K562 (cell line): ENCODE measurements around the gene HERC5. TPM values are rescaled to one million over a fixed set of nuclear protein-coding genes. Genes with fewer than 3 reads are reported as not detected.

Source experiments
- ATAC-seq: fragments of 200-7000 bp; cut with Tn5 transposase; 3 replicates; pipeline ENCODE4 v1.9.1; 2020; ENCODE audit warnings: moderate library complexity
- BruUV-seq: library from RNA; stranded (reverse); fragments of 400-500 nt; replicated peaks from 2 replicates; lab custom pipeline; 2021; lab: Mats Ljungman, UMichigan
- CTCF ChIA-PET: fragments of 300-600 bp; formaldehyde crosslinking; extraction: SDS; loops from one replicate; lab custom pipeline; 2021; ENCODE audit warnings: low intra/inter-chr PET ratio; lab: Yijun Ruan, JAX
- POLR2A ChIA-PET: fragments of 300-600, 350-650 bp; sonication (Branson Sonifier 250); formaldehyde crosslinking; extraction: SDS; loops from one replicate; lab custom pipeline; 2021; ENCODE audit warnings: antibody characterized with exemption, inconsistent platforms; lab: Yijun Ruan, JAX
- DNase-seq, 4 experiments: peaks; one replicate each; pipeline versions ENCODE4 v3.0.0 to v3.0.0-alpha.2; 2011 to 2018; ENCODE audit warnings: low spot score in 3 of 4, mixed read lengths in 3 of 4; ENCODE audit errors: extremely low read depth in 1 of 4
- FAIRE-seq: peaks from 2 replicates; lab custom pipeline; 2011; peaks lifted over from hg19 to GRCh38; lab: Jason Lieb, UNC
- H2AFZ ChIP-seq: 2 replicates; pipeline ENCODE4 v1.6.0; 2011; ENCODE audit warnings: low read depth, low read length, control low read depth, inconsistent platforms
- H3K27ac ChIP-seq: fragments of 200-600 bp; 3 replicates; pipeline ENCODE4 v1.8.0; 2011; ENCODE audit warnings: low read depth, mild to moderate bottlenecking, control low read depth, inconsistent platforms, low read length, moderate library complexity, mixed read lengths; ENCODE audit errors: extremely low read depth
- H3K27me3 ChIP-seq, 2 experiments: fragments of 300-600 bp in 1 of 2; 2 replicates in 1 of 2; 3 replicates in 1 of 2; pipeline versions ENCODE4 v1.6.0 to v1.8.0; 2011; ENCODE audit warnings: inconsistent platforms in 2 of 2, low read length in 2 of 2, mild to moderate bottlenecking in 1 of 2, mixed read lengths in 1 of 2, moderate library complexity in 1 of 2; ENCODE audit not compliant: control insufficient read depth in 2 of 2, insufficient read depth in 2 of 2
- H3K36me3 ChIP-seq: fragments of 300-600 bp; 3 replicates; pipeline ENCODE4 v1.8.0; 2011; ENCODE audit warnings: mild to moderate bottlenecking, low read length, inconsistent platforms; ENCODE audit not compliant: control insufficient read depth, insufficient read depth
- H3K4me1 ChIP-seq, 2 experiments: fragments of 200-600 bp in 1 of 2; replicated peaks in 1 of 2; 2 replicates in 1 of 2; 3 replicates in 1 of 2; pipeline versions ENCODE4 v1.5.1 to v1.8.0; 2011; ENCODE audit warnings: inconsistent platforms in 2 of 2, low read length in 2 of 2, mild to moderate bottlenecking in 1 of 2, mixed read lengths in 1 of 2, moderate library complexity in 1 of 2; ENCODE audit not compliant: control insufficient read depth in 2 of 2, insufficient read depth in 2 of 2
- H3K4me2 ChIP-seq: 2 replicates; pipeline ENCODE4 v1.6.1; 2011; ENCODE audit warnings: low read length, control low read depth, inconsistent platforms, mixed read lengths; ENCODE audit not compliant: insufficient read depth
- H3K4me3 ChIP-seq: fragments of 200-600 bp; sonication (generic), shearing (Covaris generic); 2 replicates; pipeline ENCODE4 v1.5.1; 2016; ENCODE audit warnings: control low read depth, inconsistent platforms
- H3K79me2 ChIP-seq: fragments of 200-600 bp; 3 replicates; pipeline ENCODE4 v1.8.0; 2011; ENCODE audit warnings: low read length, inconsistent platforms; ENCODE audit not compliant: control insufficient read depth, insufficient read depth
- H3K9ac ChIP-seq, 2 experiments: 2 replicates each; pipeline versions ENCODE4 v1.6.0 to v1.6.1; 2011; ENCODE audit warnings: low read depth in 2 of 2, low read length in 2 of 2, control low read depth in 1 of 2, inconsistent platforms in 1 of 2, mild to moderate bottlenecking in 1 of 2, mixed read lengths in 1 of 2; ENCODE audit not compliant: insufficient read depth in 1 of 2
- H3K9me1 ChIP-seq: one replicate; pipeline ENCODE4 v1.6.0; 2011; ENCODE audit warnings: inconsistent platforms, mild to moderate bottlenecking, low read length, moderate library complexity; ENCODE audit not compliant: control insufficient read depth, insufficient read depth
- H3K9me3 ChIP-seq: replicated peaks from 2 replicates; pipeline ENCODE4 v1.5.1; 2011; ENCODE audit warnings: low read depth, low read length, inconsistent platforms; ENCODE audit not compliant: control insufficient read depth, insufficient read depth
- H4K20me1 ChIP-seq: replicated peaks from 2 replicates; pipeline ENCODE4 v1.6.1; 2011; ENCODE audit warnings: low read length, inconsistent platforms, mixed read lengths; ENCODE audit not compliant: control insufficient read depth, insufficient read depth
- CBX3 ChIP-seq, 2 experiments: IDR thresholded peaks; 1 replicate in 1 of 2; 2 replicates in 1 of 2; pipeline ENCODE4 v1.6.1; 2012; ENCODE audit warnings: inconsistent platforms in 2 of 2, low read length in 2 of 2, borderline replicate concordance in 1 of 2, control low read depth in 1 of 2
- EGR1 ChIP-seq: fragments of 450-650 bp; conservative IDR thresholded peaks from 2 replicates; pipeline ENCODE4 v1.6.1; 2017; ENCODE audit warnings: mild to moderate bottlenecking
- GTF2E2 ChIP-seq: fragments of 200-800 bp; sonication (Bioruptor generic); IDR thresholded peaks from 2 replicates; pipeline ENCODE4 v1.6.1; 2016; ENCODE audit warnings: missing genetic modification characterization, missing compliant biosample characterization
- MXI1 ChIP-seq: IDR thresholded peaks from 2 replicates; pipeline ENCODE4 v1.6.1; 2011; ENCODE audit warnings: low read depth, mild to moderate bottlenecking, improper control_type of control experiment, low read length
- TAF9B ChIP-seq: fragments of 450-650 bp; IDR thresholded peaks from 2 replicates; pipeline ENCODE4 v1.6.1; 2018; ENCODE audit warnings: mild to moderate bottlenecking; ENCODE audit not compliant: partially characterized antibody
- ZBTB5 ChIP-seq: fragments of 450-650 bp; IDR thresholded peaks from 2 replicates; pipeline ENCODE4 v1.6.1; 2017; ENCODE audit warnings: antibody characterized with exemption
- ZNF224 ChIP-seq: sonication (generic); formaldehyde crosslinking; IDR thresholded peaks from 2 replicates; pipeline ENCODE4 v1.8.0; 2022; ENCODE audit warnings: mild to moderate bottlenecking, missing genetic modification reagents
- ZNF76 ChIP-seq: fragments of 250-450 bp; sonication (Bioruptor Pico); IDR thresholded peaks from 2 replicates; pipeline ENCODE4 v1.4.0; 2020; ENCODE audit warnings: mild to moderate bottlenecking, moderate library complexity, borderline replicate concordance
- ZNF778 ChIP-seq: fragments of 450-650 bp; formaldehyde crosslinking; IDR thresholded peaks from 2 replicates; pipeline ENCODE4 v1.4.0; 2020; ENCODE audit warnings: mild to moderate bottlenecking, moderate library complexity
- WGBS: fragments of 100-300 bp; shearing (Covaris generic); methylation state at CpG from one replicate; pipeline ENCODE4 v1.1.6; 2016; ENCODE audit warnings: low coverage, mixed read lengths; ENCODE audit not compliant: insufficient coverage; ENCODE audit errors: missing lambda C conversion rate; 5-methylcytosine and 5-hydroxymethylcytosine counted together
- in situ Hi-C: fragments of 300-500 bp; cut with MboI; formaldehyde crosslinking; loops from 4 replicates; pipeline ENCODE4 v1.15.0; 2018; ENCODE audit warnings: inconsistent platforms, mixed read lengths
- intact Hi-C: fragments of 100-400 bp; cut with micrococcal nuclease; formaldehyde crosslinking; loops from 2 replicates; pipeline ENCODE4 v1.14.2; 2022
- polyA plus RNA-seq, 8 experiments: library from polyadenylated mRNA; depleted of rRNA in 4 of 8; stranded (reverse) in 5 of 8; unstranded in 3 of 8; fragments of >200 nt; fragmentation: Nextera tagmentation in 2 of 8; fragmentation: Illumina TruSeq in 1 of 8; extraction: Ambion mirVana in 2 of 8; extraction: Trizol in 1 of 8; gene quantifications; 2 replicates each; pipeline versions ENCODE4 v1.2.1 to v1.2.3, GENCODE V29; 2011 to 2014; ENCODE audit warnings: inconsistent platforms in 1 of 8, missing spikeins in 1 of 8
- total RNA-seq, 7 experiments: library from RNA; depleted of rRNA in 6 of 7; stranded (reverse); fragments of >200 nt in 6 of 7; fragmentation: Illumina TruSeq in 2 of 7; extraction: Trizol in 2 of 7; gene quantifications; 2 replicates each; pipeline versions ENCODE4 v1.2.1 to v1.2.3, GENCODE V29; 2011 to 2021; ENCODE audit warnings: low replicate concordance in 1 of 7

HERC5 gene
- total and polyA plus RNA-seq, 9 of the 15 experiments (the other 6 are each of a cell fraction or from before 2014, with no cell fraction given) = 0.18 TPM; not detected in 8

GRCh38 chr4:88419874-88420273, 37.0 kb upstream of the HERC5 start:
- TF ChIP-seq ZBTB5 (no peak), CBX3 (IDR thresholded peaks at IDR 0.05; ENCODE audit: borderline replicate concordance in 1 of 2, low read length in 2 of 2) (no peak), GTF2E2 (tag) (no peak), EGR1 (no peak), ZNF778 (CRISPR knock-in tag) (no peak), MXI1 (no peak), TAF9B (no peak), ZNF224 (CRISPR knock-in tag) (no peak), ZNF76 (CRISPR knock-in tag) (no peak)
- Histone ChIP-seq H3K9me1 (no peaks in the 10 kb centered on the region), H3K36me3 (no peaks in the 10 kb centered on the region), H4K20me1 (no peaks in the 10 kb centered on the region), H3K9ac (no peak overlapping the region), H3K27me3 (no peaks in the 10 kb centered on the region), H3K4me3 (no peak overlapping the region), H3K9me3 (no peaks in the 10 kb centered on the region), H3K79me2 (no peaks in the 10 kb centered on the region), H3K4me2 (no peak overlapping the region), H3K27ac (no peak overlapping the region), H3K4me1 (no peaks in the 10 kb centered on the region), H2AFZ (no peak overlapping the region)
- CTCF ChIA-PET = no interaction called here
- in situ Hi-C loops (no loop called here), intact Hi-C loops (no loop called here)
- 0% methylated on average over 5 of the region's 5 CpGs for WGBS
- POLR2A ChIA-PET = no interaction called here
- no TSS peak for BruUV-seq
- no peak for ATAC-seq
- DNase-seq = no peak
- FAIRE-seq = no peak
